GM21825 (cell line): ENCODE results near the gene ADAM11.
"Not testable (repeated sequence)": the region's sequence is repeated elsewhere in the genome, so short reads cannot be mapped to it uniquely, and the experiment has no call there.

Experiments
- ATAC-seq: cut with Tn5 transposase; IDR thresholded peaks from one replicate; pipeline ENCODE4 v1.9.1; 2021; ENCODE audit warnings: mild to moderate bottlenecking, moderate library complexity; ENCODE audit not compliant: unreplicated experiment

Gene ADAM11

DNA sequence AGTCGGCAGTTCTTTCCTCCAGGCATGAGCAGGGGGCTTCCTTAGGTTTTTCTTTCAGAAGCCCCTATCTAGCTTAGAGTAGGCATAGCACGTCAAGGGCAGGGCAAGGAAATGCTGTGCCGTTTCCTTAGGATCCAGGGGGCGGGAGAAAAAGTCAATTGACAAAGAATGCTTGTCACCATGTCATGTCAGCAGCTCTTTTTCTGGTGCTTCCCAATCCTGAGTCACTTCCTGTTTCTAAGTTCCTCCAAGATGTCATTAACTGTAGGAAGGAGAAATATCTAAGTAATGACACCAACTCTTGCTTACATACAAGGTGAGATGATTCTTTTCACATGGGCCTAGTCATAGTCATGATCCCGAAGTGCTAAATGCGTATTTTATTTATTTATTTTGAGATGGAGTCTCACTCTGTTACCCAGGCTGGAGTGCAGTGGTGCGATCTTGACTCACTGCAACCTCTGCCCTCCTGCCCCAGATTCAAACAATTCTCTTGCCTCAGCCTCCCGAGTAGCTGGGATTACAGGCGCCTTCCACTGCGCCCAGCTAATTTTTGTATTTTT, 36.1 kb downstream of the ADAM11 start:
- no peak for ATAC-seq

DNA sequence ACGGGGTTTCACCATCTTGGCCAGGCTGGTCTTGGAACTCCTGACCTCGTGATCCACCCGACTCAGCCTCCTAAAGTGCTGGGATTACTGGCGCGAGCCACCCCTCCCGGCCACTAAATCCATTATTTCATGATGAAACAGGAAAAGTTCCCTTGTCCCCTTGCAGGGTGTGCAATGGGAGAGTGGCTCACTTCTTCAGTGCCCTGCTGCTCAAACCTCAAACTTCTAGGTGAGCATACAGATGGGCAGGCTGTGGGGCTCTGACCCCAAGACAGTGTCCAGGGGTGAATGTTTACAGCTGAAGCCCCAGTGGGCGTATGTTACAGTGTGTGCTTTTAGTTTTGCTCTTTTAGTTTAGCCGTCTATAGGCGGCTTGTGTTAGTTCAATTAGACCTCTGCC, 36.6 kb downstream of the ADAM11 start:
- no peak for ATAC-seq

DNA sequence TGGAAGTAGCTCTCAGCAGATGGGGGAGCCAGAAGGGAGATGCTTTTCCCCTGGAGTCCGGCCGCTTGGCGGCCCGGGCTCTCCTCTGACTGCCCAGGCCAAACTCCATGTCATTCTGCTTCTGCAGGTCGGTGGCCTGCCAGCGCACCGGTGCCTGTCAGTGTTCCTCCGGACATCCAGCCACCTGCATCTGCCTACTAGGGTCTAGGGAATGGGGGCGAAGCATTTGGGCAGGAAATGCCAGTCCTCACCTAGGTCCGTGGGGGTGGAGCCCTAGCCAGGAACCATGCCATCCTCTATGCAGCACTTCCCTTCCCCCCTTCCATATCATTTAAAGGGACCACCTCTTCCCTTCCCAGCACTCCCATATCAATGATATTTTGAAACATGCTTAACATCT, 37.1 kb downstream of the ADAM11 start:
- no peak for ATAC-seq

DNA sequence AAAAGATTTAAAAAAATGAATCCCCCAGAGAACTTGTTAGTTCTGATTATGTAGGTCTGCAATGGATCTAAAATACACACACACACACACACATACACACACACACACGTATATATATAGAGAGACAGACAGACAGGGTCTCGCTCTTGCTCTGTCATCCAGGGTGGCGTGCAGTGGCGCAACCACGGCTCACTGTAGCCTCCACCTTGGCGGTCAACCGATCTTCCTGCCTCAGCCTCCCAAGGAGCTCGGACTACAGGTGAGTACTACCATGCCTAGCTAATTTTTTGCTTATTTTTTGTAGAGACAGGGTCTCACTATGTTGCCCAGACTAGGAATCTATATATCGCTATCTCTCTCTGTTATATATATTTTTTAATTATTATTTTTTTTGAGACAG, 37.9 kb downstream of the ADAM11 start:
- no peak for ATAC-seq

DNA sequence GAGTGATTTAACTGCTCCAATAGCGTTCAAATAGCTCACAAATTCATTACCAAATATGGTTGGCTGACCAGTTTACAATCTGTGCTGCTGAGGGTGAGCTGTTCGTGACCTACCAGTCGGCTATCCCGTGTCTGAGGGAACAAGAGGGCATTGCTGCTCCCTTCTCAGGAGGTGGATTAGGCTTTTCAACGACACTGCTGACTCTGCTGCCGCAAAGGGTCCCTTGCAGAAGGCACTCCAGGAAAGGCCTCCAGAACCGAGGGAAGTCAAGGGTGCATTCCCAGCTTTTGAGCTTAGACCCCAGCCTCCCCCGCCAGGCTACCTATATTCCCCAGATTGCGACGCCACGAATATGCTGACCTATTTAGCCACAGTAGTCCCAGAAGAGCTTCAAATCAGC, 39.0 kb downstream of the ADAM11 start:
- no peak for ATAC-seq

DNA sequence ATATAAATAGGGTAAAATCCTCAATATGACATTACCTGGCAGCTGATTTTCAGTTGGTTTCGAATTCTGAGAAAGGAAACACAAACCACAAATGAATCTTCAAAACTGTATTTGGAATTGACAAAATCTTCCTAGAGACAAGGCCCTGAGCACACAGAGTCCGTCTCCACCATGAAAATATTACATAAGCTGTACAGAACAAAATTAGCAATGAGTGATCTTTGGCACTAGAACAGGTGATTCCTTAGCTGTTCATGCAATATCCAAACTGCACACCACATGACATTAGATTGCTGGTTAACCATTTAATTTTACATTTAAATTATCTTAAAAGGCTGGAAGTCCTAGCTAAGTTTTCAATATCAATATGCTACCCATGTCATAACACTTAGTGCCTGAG, 39.6 kb downstream of the ADAM11 start:
- no peak for ATAC-seq

DNA sequence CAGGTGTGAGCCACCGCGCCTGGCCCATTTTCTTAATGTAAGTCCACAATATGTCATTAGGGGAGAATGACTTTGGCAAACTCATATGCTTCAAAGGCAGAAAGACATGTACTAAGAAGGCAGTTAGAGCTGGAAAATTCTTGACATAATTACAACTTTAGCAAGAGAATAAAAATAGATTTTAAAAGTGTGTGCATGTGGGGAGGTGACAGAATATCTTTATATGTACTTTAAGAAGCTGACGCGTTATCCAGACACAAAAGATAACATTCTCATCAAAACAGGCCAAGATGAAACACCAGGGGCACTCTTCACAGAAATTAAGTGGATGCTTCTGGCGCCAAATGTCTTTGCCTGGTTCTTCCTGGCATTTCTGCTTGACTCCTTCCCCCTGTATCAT, 43.1 kb downstream of the ADAM11 start:
- no peak for ATAC-seq

DNA sequence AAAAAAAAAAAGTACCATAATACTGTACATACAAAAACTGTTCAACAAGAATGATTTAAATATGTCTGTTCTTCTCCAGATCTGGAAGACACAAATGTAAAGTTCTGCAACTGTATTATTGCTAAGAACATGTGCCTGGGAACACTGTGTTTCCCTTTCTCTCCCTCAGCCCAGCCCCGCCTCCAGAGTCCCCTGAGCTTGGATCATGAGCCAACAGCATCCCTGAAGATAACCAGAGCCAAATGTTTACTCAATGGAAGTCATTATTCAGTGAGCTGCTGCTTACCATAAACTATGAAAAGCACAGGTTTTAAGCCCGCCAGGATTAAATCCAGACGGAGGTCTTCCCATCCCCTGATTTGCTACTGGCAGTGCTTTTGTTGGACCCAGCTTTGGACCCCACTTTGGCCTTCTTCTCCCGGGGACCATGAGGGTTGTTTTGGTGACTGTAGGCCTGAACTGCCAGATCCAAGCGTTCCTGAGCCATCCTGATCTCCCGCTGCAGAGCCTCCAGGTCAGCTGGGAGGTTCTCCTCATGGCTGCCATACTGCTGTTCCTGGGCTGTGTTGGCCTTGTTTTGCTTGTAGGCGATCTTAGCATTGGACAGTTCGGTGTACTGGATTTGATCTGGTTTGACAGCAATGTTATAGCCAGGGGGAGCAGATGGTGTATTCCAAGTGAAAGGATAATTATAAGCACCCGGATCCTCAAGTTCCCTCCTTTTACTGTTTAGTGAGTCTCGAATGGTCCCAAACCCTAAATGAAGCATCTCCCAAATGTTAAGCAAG, 45.7 kb downstream of the ADAM11 start:
- no peak for ATAC-seq

DNA sequence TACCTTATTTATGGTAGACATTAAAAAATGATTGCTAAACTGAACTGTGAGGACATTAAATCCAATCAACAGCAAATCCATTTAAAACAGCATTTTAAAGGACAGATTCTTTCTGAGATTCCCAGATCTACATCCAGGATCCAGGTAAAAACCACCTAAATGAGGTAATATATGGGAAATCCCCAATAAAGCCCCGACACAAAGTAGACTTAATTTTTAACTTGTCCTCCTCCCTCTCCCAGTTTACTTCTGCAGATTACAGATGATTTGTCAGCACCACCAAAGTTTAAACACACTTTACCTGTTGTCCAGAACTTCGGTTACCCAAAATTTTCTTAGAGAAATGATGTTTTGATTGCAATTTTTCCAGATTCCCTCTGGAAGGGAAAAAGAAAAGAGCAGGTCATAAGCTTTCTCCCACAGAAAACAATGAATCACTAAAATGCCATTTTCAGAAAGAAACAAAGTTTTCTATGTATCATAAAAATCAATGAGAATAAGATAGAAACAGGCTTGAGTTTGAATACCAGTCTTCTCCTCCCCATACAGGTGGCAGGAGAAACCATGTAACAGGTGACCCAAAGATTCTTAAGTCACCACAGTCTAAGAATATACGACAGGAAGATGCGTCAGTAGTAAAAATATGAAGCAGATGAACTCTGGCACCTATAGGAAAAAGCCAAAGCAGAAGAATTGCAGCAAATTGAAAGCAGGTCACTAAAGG, 48.5 kb downstream of the ADAM11 start:
- no peak for ATAC-seq

DNA sequence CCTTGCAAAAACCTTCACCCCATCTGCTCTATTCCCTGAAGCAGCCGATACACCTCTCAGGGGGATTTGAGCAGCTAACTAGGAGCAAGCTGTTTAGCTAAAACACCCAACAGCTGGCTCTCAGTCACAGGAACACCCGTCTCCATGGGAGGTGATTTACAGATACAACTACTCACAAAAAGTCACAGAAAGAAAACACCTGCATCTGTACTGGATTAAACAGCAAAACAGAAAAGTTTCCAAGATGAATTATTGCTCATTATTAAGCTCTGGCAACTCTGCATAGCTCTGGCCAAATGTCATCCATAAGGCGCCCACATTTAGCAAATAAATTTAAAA, 49.0 kb downstream of the ADAM11 start:
- no peak for ATAC-seq

DNA sequence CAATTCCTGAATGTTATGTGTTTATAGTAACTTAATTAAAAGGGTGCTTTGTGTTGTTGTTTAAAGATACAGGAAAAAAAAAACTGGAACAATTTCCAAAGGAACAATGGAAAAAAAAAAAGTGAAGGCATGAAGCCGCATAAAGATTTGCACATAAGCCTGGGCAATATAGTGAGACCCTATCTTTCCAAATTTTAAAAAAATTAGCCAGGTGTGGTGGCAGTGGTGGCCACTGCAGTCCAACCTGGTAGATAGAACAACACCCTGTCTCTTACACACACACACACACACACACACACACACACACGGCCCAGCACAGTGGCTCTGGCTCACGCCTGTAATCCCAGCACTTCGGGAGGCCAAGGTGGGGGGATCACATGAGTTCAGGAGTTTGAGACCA, 49.4 kb downstream of the ADAM11 start:
- ATAC-seq, result no peak

DNA sequence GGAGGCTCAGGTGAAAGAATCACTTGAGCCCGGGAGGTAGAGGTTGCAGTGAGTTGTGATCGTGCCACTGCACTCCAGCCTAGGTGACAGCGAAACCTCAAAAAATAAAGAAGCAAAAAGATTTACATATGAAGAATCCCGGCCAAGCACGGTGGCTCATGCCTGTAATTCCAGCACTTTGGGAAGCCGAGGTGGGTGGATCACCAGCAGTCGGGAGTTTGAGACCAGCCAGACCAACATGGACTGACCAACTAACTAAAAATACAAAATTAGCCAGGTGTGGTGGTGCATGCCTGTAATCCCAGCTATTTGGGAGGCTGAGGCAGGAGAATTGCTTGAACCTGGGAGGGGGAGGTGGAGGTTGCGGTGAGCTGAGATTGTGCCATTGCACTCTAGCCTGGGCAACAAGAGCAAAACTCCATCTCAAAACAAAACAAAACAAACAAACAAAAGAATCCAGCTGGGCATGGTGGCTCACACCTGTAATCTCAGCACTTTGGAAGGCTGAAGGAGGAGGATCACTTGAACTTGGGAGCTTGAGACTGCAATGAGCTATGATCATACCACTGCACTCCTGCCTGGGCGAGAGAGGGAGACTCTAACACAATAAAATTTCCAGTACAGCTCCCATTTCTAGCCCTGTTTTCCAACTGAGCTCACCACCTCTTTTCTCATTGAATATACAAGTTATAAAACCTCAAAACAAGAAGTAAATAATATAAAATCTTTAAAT, 50.0 kb downstream of the ADAM11 start:
- not testable (repeated sequence) for ATAC-seq

DNA sequence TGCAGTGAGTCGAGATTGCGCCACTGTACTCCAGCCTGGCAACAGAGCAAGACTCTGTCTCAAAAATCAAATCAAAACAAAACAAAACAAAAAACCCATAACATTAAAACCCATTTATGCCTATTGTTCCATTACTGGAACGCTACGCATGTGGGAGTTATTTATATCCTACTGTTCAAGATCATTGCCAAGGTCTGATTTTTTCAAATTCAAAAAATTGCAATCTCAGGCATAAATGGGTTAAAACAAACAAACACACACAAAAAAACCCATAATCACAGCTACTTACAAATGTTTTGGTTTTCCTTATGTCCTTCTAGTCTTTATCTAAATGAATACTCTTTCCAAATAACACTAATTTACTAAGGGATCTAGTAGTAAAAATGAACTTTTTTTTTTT, 53.5 kb downstream of the ADAM11 start:
- ATAC-seq, result no peak

DNA sequence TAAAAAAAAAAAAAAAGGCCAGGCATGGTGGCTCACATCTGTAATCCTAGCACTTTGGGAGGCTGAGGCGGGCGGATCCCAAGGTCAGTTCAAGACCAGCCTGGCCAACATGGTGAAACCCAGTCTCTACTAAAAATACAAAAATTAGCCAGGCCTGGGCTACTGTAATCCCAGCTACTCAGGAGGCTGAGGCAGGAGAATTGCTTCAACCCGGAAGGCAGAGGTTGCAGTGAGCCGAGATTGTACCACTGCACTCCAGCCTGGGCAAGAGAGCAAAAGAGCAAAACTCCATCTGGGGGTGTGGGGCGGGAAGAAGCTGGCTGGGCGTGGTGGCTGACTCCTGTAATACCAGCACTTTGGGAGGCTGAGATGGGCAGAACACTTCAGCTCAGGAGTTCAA, 59.7 kb downstream of the ADAM11 start:
- ATAC-seq, result not testable (repeated sequence)

DNA sequence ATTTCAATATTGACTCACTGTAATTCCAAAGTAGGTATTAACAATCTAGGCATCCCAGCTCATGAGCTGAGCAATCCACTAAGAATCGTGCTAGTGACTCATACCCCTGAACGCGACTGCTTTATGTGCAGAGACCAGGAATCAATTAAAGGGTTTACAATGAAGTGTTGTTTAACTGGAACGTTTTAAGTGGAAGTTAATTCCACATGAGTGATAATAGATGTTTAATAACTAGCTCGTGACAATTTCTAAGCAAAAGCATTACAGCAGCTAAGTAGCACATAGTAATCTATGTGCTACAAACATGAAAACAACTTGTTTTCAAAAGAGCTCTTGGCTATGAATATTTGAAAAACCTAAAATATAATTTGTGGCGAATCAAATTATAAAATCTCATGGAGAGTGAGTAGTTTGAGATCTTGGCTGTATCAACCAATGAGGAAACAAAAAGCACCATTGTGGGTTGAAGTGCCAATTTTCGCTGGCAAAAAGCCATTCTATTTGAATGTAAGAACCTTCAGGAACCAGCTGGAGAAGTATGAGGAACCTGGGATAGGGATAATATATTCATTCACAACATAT, 61.9 kb downstream of the ADAM11 start:
- ATAC-seq, result no peak

DNA sequence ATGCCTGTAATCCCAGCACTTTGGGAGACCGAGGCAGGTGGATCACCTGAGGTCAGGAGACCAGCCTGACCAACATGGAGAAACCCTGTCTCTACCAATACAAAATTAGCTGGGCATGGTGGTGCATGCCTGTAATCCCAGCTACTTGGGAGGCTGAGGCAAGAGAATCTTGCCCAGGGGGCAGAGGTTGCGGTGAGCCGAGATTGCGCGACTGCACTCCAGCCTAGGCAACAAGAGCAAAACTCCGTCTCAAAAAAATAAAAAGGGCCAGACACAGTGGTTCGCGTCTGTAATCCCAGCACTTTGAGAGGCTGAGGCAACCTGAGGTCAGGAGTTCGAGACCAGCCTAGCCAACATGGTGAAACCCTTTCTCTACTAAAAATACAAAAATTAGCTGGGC, 66.4 kb downstream of the ADAM11 start:
- ATAC-seq, result not testable (repeated sequence)

DNA sequence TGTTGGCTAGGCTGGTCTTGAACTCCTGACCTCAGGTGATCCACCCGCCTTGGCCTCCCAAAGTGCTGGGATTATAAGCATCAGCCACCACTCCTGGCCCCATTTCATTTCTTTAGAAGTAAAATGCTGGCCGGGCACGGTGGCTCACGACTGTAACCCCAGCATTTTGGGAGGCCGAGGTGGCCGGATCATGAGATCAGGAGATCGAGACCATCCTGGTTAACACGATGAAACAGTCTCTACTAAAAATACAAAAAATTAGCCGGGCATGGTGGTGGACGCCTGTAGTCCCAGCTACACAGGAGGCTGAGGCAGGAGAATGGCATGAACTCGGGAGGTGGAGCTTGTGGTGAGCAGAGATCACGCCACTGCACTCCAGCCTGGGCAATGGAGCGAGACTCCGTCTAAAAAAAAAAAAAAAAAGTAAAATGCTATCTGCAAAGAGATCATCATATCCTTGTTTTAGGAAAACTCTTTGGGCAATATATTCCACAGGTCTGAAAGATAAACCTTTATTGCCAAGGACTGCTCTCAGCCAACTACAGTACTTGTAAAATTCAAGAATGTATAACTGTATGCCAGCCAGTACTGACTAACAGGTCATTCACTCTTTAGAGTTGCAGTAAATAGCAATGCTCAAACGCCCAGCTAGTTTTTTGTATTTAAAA, 67.5 kb downstream of the ADAM11 start:
- no peak for ATAC-seq

DNA sequence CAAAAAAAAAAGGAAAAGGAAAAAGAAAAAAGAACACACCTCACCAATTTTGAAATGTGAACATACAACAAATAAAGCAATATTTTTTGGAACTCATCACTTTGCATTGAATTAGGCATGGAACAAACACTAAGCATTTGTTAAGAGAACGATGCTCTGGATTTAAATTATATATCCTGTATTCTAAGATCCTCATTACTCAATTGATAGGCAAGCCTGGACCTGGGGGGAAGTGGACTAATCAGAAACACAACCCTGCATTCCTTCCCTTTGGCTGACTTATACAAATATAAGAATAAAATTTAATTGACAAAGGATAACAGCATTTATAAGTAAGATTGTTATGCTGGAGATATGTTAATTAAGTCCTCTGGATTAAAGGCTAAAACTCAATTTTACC, 69.1 kb downstream of the ADAM11 start:
- no peak for ATAC-seq

DNA sequence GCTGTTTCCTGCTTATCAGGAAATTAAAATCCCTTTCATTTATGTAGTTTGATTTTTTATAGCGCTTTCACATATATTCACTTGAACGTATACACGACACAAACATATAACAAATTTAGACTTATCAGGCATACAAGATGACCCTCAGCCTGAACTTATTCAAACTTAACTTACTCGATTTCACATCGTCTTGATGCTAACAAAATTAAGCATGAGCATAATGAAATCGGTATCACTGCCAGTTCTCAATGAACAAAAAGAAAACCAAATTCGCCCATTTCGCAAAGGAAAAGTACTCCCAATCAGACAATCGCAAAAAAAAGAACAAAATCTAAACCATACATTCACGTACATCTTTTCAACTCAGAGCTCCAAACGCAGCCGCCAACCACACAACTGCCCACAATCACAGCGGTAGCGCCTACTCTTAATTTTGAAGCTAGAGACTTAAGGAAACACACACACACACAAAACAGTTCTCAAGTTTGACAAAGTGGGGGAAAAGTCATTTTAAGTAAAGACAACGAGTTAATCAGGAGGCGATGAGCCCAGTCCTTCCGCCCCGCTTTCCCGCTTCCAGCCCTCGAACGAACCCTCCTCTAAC, 70.2 kb downstream of the ADAM11 start:
- no peak for ATAC-seq
